Epithelial cell of esophagus (primary cell): Measurements from ENCODE around the gene FAP.

ENCODE experiments used
- DNase-seq: peaks from one replicate; pipeline ENCODE4 v3.0.0; 2010; ENCODE audit warnings: low read depth
- H3K4me3 ChIP-seq: 2 replicates; pipeline ENCODE4 v1.5.1; 2011; ENCODE audit warnings: mild to moderate bottlenecking, low read length, control low read depth
- CTCF ChIP-seq: IDR thresholded peaks from 2 replicates; pipeline ENCODE4 v1.5.1; 2011; ENCODE audit warnings: low read depth, mild to moderate bottlenecking, low read length, control low read depth, inconsistent platforms; ENCODE audit not compliant: insufficient read depth; ENCODE audit errors: missing control alignments

FAP gene

GRCh38 chr2:162126527-162126926, 116.7 kb downstream of the FAP start:
- DNase-seq = no peak
- no peak overlapping the region for H3K4me3 ChIP-seq
- TF ChIP-seq CTCF = no peak

DNA sequence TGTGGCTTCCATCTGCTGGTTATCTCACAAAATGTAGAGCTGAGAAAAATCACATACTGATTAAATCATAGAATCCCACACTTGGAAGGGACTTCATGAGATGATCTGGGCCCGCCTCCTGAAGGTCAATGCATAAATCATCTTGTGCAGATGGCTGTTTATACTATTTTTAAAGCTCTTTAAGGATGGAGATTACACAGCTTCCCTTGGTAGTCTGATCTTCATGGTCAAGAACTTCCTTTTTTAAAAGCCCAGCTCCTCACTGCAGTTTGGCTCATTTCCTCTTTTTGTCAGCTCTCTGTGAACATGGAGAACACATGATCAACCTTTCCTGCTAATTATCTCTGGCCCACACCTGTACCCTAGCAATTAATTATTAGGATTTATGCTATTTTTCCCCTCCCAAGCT, 117.1 kb downstream of the FAP start:
- TF ChIP-seq CTCF = no peak
- no peak for DNase-seq
- H3K4me3 ChIP-seq = no peak overlapping the region

- DNase-seq = no peak
- no peak overlapping the region for H3K4me3 ChIP-seq
- no peak for TF ChIP-seq CTCF
Observed at GRCh38 chr2:162125138-162125537, 118.1 kb downstream of the FAP start.

DNA sequence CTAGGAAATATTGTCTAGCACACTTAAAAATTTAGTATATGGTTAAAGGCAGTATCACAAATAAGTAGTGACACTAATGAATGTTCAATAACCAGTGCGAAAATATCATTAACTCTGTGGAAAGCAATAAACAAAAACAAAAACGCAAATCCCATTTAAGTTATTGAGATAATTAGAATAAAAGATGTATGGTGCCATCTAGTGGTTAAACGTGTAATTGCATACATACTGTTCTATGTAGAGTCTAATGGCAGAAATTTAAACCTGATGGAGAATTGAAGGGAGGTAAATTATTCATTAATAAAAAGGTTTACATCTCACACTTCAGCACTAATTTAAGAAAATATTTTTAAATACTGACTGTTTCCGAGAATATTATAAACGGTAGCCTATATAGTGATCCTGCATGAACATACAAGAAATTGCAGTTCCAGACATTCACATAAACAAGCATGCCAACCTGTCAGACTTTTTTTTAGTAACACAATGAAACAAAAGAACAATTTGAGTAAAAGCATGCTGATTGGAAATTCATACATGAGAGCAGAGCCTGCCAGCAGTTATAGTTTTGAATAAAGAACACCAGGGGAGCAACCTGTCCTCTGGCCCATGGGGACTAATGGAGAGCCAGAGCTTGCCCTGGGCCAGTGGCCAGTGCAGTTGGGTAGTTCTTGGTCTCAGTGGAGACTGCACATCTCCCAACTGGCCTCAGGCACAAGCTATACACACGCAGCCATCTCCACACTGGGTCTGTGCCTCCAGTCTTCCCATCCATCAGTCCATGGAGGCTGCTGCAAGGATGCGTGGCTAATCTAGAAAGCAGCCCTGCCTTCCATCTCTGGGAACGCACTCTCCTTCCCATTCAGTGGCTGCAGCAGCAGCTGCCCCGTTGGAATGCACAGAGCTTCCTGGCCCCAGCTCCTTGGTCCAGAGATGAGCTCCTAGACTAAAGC, 119.2 kb downstream of the FAP start:
- TF ChIP-seq CTCF = peak; percentile 40
- peak; percentile 68 for DNase-seq
- H3K4me3 ChIP-seq = no peak overlapping the region
